IMR-90 (cell line): ENCODE data around the gene ZNF335. TPM values are rescaled to one million over a fixed set of nuclear protein-coding genes. Genes with fewer than 3 reads are reported as not detected.
A peak's percentile ranks its signal among the peaks of the same experiment; 100 is the strongest.

Source experiments
- ATAC-seq: fragments of 200-7000 bp; cut with Tn5 transposase; 2 replicates; pipeline ENCODE4 v1.9.1; 2020; ENCODE audit warnings: low read depth, mild to moderate bottlenecking, moderate library complexity
- BruUV-seq: library from RNA; stranded (reverse); fragments of 400-500 nt; replicated peaks from 2 replicates; lab custom pipeline; 2021; lab: Mats Ljungman, UMichigan
- CTCF ChIA-PET: fragments of 300-600 bp; formaldehyde crosslinking; extraction: SDS; loops from one replicate; lab custom pipeline; 2021; ENCODE audit warnings: antibody characterized with exemption; lab: Yijun Ruan, JAX
- POLR2A ChIA-PET: fragments of 300-600 bp; sonication (Branson Sonifier 250); formaldehyde crosslinking; loops from one replicate; lab custom pipeline; 2022; ENCODE audit warnings: antibody characterized with exemption; ENCODE audit not compliant: unreplicated experiment; lab: Charles Lee
- DNase-seq: peaks from one replicate; pipeline ENCODE4 v3.0.0; 2013
- H2AFZ ChIP-seq: replicated peaks from 2 replicates; pipeline ENCODE3; 2013; ENCODE audit warnings: low read length, mild to moderate bottlenecking; ENCODE audit not compliant: poor library complexity
- H2AK5ac ChIP-seq: 2 replicates; pipeline ENCODE4 v1.6.1; 2013; ENCODE audit warnings: low read depth, low read length, inconsistent platforms
- H2AK9ac ChIP-seq: replicated peaks from 2 replicates; pipeline ENCODE3; 2013; ENCODE audit warnings: mild to moderate bottlenecking, low read depth, low read length, moderate library complexity; ENCODE audit not compliant: poor library complexity
- H2BK120ac ChIP-seq: 2 replicates; pipeline ENCODE4 v1.6.1; 2013; ENCODE audit warnings: low read depth, low read length, inconsistent platforms
- H2BK15ac ChIP-seq: 3 replicates; pipeline ENCODE4 v1.6.1; 2013; ENCODE audit warnings: low read depth, low read length, inconsistent platforms
- H2BK20ac ChIP-seq: 2 replicates; pipeline ENCODE4 v1.6.1; 2013; ENCODE audit warnings: low read depth, mild to moderate bottlenecking, inconsistent platforms, low read length, moderate library complexity
- H2BK5ac ChIP-seq: 2 replicates; pipeline ENCODE4 v1.6.1; 2013; ENCODE audit warnings: mild to moderate bottlenecking, low read depth, low read length, inconsistent platforms; ENCODE audit not compliant: poor library complexity, severe bottlenecking
- H3K14ac ChIP-seq: replicated peaks from 2 replicates; pipeline ENCODE4 v1.6.1; 2013; ENCODE audit warnings: low read depth, low read length, inconsistent platforms
- H3K18ac ChIP-seq: 2 replicates; pipeline ENCODE4 v1.6.1; 2013; ENCODE audit warnings: low read depth, low read length, control low read depth
- H3K23ac ChIP-seq: 2 replicates; pipeline ENCODE4 v1.6.1; 2013; ENCODE audit warnings: low read depth, low read length, inconsistent platforms
- H3K27ac ChIP-seq: 2 replicates; pipeline ENCODE4 v1.5.1; 2013; ENCODE audit warnings: mild to moderate bottlenecking, control low read depth, low read length; ENCODE audit not compliant: insufficient read depth
- H3K27me3 ChIP-seq: 2 replicates; pipeline ENCODE4 v1.6.1; 2013; ENCODE audit warnings: low read length; ENCODE audit not compliant: control insufficient read depth, insufficient read depth
- H3K36me3 ChIP-seq: 2 replicates; pipeline ENCODE4 v1.6.1; 2013; ENCODE audit warnings: low read length, mixed read lengths; ENCODE audit not compliant: control insufficient read depth, insufficient read depth
- H3K4ac ChIP-seq: 2 replicates; pipeline ENCODE4 v1.6.1; 2013; ENCODE audit warnings: low read depth, low read length, inconsistent platforms
- H3K4me1 ChIP-seq: 2 replicates; pipeline ENCODE4 v1.6.1; 2013; ENCODE audit warnings: low read length, mixed read lengths; ENCODE audit not compliant: control insufficient read depth, insufficient read depth
- H3K4me2 ChIP-seq: 2 replicates; pipeline ENCODE4 v1.6.1; 2013; ENCODE audit warnings: low read depth, mild to moderate bottlenecking, control low read depth, low read length, moderate library complexity
- H3K4me3 ChIP-seq: 2 replicates; pipeline ENCODE4 v1.5.1; 2013; ENCODE audit warnings: low read depth, mild to moderate bottlenecking, control low read depth, low read length, moderate library complexity; ENCODE audit not compliant: insufficient read depth
- H3K56ac ChIP-seq: 2 replicates; pipeline ENCODE4 v1.6.1; 2013; ENCODE audit warnings: low read length, inconsistent platforms; ENCODE audit not compliant: insufficient read depth; ENCODE audit errors: extremely low read depth
- H3K79me1 ChIP-seq, 2 experiments: 2 replicates each; pipeline ENCODE4 v1.6.1; 2013; ENCODE audit warnings: low read length in 2 of 2, inconsistent platforms in 1 of 2, low read depth in 1 of 2
- H3K9ac ChIP-seq: 2 replicates; pipeline ENCODE4 v1.6.1; 2013; ENCODE audit warnings: low read depth, low read length, control low read depth
- H3K9me1 ChIP-seq: 2 replicates; pipeline ENCODE4 v1.6.1; 2013; ENCODE audit warnings: low read length, inconsistent platforms; ENCODE audit not compliant: insufficient read depth
- H3K9me3 ChIP-seq: 2 replicates; pipeline ENCODE4 v1.6.1; 2013; ENCODE audit warnings: low read length; ENCODE audit not compliant: control insufficient read depth, insufficient read depth
- H4K20me1 ChIP-seq: 2 replicates; pipeline ENCODE4 v1.6.1; 2013; ENCODE audit warnings: low read length, inconsistent platforms; ENCODE audit not compliant: insufficient read depth
- H4K5ac ChIP-seq: 2 replicates; pipeline ENCODE4 v1.6.1; 2013; ENCODE audit warnings: mild to moderate bottlenecking, low read depth, low read length, control low read depth
- H4K8ac ChIP-seq, 2 experiments: 2 replicates each; pipeline ENCODE4 v1.6.1; 2013; ENCODE audit warnings: low read depth in 2 of 2, low read length in 2 of 2, control low read depth in 1 of 2, inconsistent platforms in 1 of 2
- H4K91ac ChIP-seq: 2 replicates; pipeline ENCODE4 v1.6.1; 2013; ENCODE audit warnings: low read depth, low read length, inconsistent platforms; ENCODE audit not compliant: insufficient read depth
- BHLHE40 ChIP-seq: fragments of 150-350 bp; IDR thresholded peaks from 2 replicates; pipeline ENCODE4 v1.6.1; 2016; ENCODE audit warnings: mild to moderate bottlenecking, low read depth, low read length
- CEBPB ChIP-seq: IDR thresholded peaks from 2 replicates; pipeline ENCODE4 v1.6.1; 2012; ENCODE audit warnings: low read depth, low read length, improper control_type of control experiment
- CHD1 ChIP-seq: IDR thresholded peaks from 2 replicates; pipeline ENCODE4 v1.6.1; 2012; ENCODE audit warnings: low read depth, low read length, improper control_type of control experiment
- FOS ChIP-seq: fragments of 150-350 bp; IDR thresholded peaks from 2 replicates; pipeline ENCODE4 v1.6.1; 2016; ENCODE audit warnings: low read depth, low read length
- MAFK ChIP-seq: IDR thresholded peaks from 2 replicates; pipeline ENCODE4 v1.6.1; 2012; ENCODE audit warnings: low read depth, low read length, improper control_type of control experiment
- MAZ ChIP-seq: IDR thresholded peaks from 2 replicates; pipeline ENCODE4 v1.6.1; 2012; ENCODE audit warnings: low read depth, mild to moderate bottlenecking, low read length, improper control_type of control experiment, moderate library complexity, borderline replicate concordance
- MXI1 ChIP-seq: IDR thresholded peaks from 2 replicates; pipeline ENCODE4 v1.6.1; 2012; ENCODE audit warnings: low read depth, mild to moderate bottlenecking, low read length, moderate library complexity, borderline replicate concordance
- NFE2L2 ChIP-seq: fragments of 150-350 bp; IDR thresholded peaks from 2 replicates; pipeline ENCODE4 v1.6.1; 2016; ENCODE audit warnings: low read depth, mild to moderate bottlenecking, low read length
- POLR2A ChIP-seq: IDR thresholded peaks from 2 replicates; pipeline ENCODE4 v1.6.1; 2012; ENCODE audit warnings: mild to moderate bottlenecking, low read depth, low read length
- RAD21 ChIP-seq: IDR thresholded peaks from 2 replicates; pipeline ENCODE4 v1.6.1; 2012; ENCODE audit warnings: low read length, improper control_type of control experiment
- RCOR1 ChIP-seq: IDR thresholded peaks from 2 replicates; pipeline ENCODE4 v1.6.1; 2012; ENCODE audit warnings: mild to moderate bottlenecking, low read length, improper control_type of control experiment; ENCODE audit not compliant: insufficient replicate concordance
- RFX5 ChIP-seq: IDR thresholded peaks from 2 replicates; pipeline ENCODE4 v1.8.0; 2012; ENCODE audit warnings: low read depth, mild to moderate bottlenecking, low read length, moderate library complexity
- SMC3 ChIP-seq: fragments of 150-350 bp; IDR thresholded peaks from 2 replicates; pipeline ENCODE4 v1.6.1; 2016; ENCODE audit warnings: low read depth, mild to moderate bottlenecking, antibody characterized with exemption, low read length, moderate library complexity
- WGBS, 2 experiments: methylation state at CpG; one replicate each; pipeline versions ENCODE4 v1.1.5 to v1.1.7; 2013; ENCODE audit warnings: missing lambda C conversion rate in 2 of 2; ENCODE audit not compliant: insufficient read length in 1 of 2; ENCODE audit errors: extremely low coverage in 2 of 2; 5-methylcytosine and 5-hydroxymethylcytosine counted together
- dilution Hi-C: fragments of 300-500 bp; cut with HindIII; formaldehyde crosslinking; loops from one replicate; pipeline ENCODE4 v1.14.3; 2018; ENCODE audit warnings: low sequenced_read_pairs; ENCODE audit not compliant: unreplicated experiment
- in situ Hi-C: fragments of 300-500 bp; cut with MboI; formaldehyde crosslinking; loops from 3 replicates; pipeline ENCODE4 v1.14.3; 2019; ENCODE audit warnings: low sequenced_read_pairs, inconsistent platforms, mixed read lengths
- intact Hi-C: fragments of 100-400 bp; cut with micrococcal nuclease; formaldehyde crosslinking; loops from 2 replicates; pipeline ENCODE4 v1.10.0; 2022
- polyA plus RNA-seq, 3 experiments: library from polyadenylated mRNA; depleted of rRNA; stranded (reverse); fragments of >200 nt; gene quantifications; 2 replicates each; pipeline ENCODE4 v1.2.3, GENCODE V29; 2012; ENCODE audit warnings: low replicate concordance in 1 of 3
- total RNA-seq: library from RNA; depleted of rRNA; stranded (reverse); fragments of >200 nt; gene quantifications from 2 replicates; pipeline ENCODE4 v1.2.3, GENCODE V29; 2012
- TF ChIP-seq, protein P1 (sequence below): fragments of 150-350 bp; IDR thresholded peaks from 2 replicates; pipeline ENCODE4 v1.6.1; 2017; ENCODE audit warnings: mild to moderate bottlenecking, antibody characterized with exemption, low read length, low read depth
- TF ChIP-seq, protein P2 (sequence below): fragments of 150-350 bp; IDR thresholded peaks from 2 replicates; pipeline ENCODE4 v1.6.1; 2016; ENCODE audit warnings: low read depth, mild to moderate bottlenecking, low read length, moderate library complexity, borderline replicate concordance
- TF ChIP-seq, protein P3 (sequence below): conservative IDR thresholded peaks from 2 replicates; pipeline ENCODE4 v1.5.1; 2012; ENCODE audit warnings: mild to moderate bottlenecking, low read depth, low read length, improper control_type of control experiment

Gene ZNF335
- total and polyA plus RNA-seq, 2 of the 4 experiments (the other 2 are of a cell fraction): 11.8 to 17.8 TPM

DNA sequence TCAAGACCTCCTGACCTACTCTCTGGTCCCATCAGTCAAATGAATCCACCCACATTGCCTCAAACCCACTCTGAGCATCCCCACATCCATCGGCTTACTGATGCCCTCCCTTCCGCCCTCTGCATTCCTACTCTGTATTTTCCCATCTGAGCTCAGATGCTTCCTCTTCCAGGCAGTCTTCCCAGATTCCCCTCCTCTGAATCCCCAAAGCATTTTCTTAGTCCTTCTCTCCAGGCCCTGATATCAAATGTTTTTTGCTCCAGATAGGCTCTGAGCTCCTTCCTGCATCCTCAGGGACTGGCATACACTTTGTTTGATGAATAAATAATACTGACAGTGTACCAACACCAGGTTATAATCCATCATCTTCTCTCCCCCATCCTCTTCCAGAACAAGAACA lies 63.9 kb downstream of the ZNF335 start:
- dilution Hi-C loops: no loop called here
- Histone ChIP-seq H3K14ac (no peak overlapping the region), H3K4ac (no peak overlapping the region), H2BK15ac (no peak overlapping the region), H2AK5ac (no peak overlapping the region), H4K20me1 (peaks cover 5% of the 10 kb centered on the region; the same call in 1 of the 2 replicates), H3K27ac (no peak overlapping the region), H4K5ac (no peak overlapping the region), H2BK5ac (no peak overlapping the region), H2BK20ac (no peak overlapping the region), H3K9ac (no peak overlapping the region), H3K9me1 (peaks cover 27% of the 10 kb centered on the region), H3K23ac (no peak overlapping the region), H4K8ac (no peak overlapping the region), H3K36me3 (peaks cover 30% of the 10 kb centered on the region; the same call in 1 of the 2 replicates), H3K18ac (no peak overlapping the region), H2AK9ac (peak overlapping the region; percentile 5), H3K27me3 (no peaks in the 10 kb centered on the region), H4K91ac (no peak overlapping the region), H3K4me3 (no peak overlapping the region), H3K4me1 (peaks cover 16% of the 10 kb centered on the region), H3K56ac (no peak overlapping the region), H3K4me2 (no peak overlapping the region), H3K79me1 (peaks cover 5 to 26% of the 10 kb centered on the region in 2 experiments; a peak in 3 of 4 replicates), H3K9me3 (no peaks in the 10 kb centered on the region), H2BK120ac (no peak overlapping the region), H2AFZ (no peak overlapping the region)
- ATAC-seq (no peak), DNase-seq (no peak)
- CTCF ChIA-PET: no interaction called here
- TF ChIP-seq MAZ (no peak), RAD21 (no peak), CHD1 (no peak), POLR2A (no peak), BHLHE40 (no peak), MXI1 (no peak), MAFK (no peak), FOS (no peak), SMC3 (no peak), CEBPB (no peak), RCOR1 (no peak), RFX5 (no peak), NFE2L2 (no peak)
- TF ChIP-seq, protein P1, sequence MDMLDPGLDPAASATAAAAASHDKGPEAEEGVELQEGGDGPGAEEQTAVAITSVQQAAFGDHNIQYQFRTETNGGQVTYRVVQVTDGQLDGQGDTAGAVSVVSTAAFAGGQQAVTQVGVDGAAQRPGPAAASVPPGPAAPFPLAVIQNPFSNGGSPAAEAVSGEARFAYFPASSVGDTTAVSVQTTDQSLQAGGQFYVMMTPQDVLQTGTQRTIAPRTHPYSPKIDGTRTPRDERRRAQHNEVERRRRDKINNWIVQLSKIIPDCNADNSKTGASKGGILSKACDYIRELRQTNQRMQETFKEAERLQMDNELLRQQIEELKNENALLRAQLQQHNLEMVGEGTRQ: no peak
- TF ChIP-seq, protein P2, sequence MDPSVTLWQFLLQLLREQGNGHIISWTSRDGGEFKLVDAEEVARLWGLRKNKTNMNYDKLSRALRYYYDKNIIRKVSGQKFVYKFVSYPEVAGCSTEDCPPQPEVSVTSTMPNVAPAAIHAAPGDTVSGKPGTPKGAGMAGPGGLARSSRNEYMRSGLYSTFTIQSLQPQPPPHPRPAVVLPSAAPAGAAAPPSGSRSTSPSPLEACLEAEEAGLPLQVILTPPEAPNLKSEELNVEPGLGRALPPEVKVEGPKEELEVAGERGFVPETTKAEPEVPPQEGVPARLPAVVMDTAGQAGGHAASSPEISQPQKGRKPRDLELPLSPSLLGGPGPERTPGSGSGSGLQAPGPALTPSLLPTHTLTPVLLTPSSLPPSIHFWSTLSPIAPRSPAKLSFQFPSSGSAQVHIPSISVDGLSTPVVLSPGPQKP: no peak
- TF ChIP-seq, protein P3, sequence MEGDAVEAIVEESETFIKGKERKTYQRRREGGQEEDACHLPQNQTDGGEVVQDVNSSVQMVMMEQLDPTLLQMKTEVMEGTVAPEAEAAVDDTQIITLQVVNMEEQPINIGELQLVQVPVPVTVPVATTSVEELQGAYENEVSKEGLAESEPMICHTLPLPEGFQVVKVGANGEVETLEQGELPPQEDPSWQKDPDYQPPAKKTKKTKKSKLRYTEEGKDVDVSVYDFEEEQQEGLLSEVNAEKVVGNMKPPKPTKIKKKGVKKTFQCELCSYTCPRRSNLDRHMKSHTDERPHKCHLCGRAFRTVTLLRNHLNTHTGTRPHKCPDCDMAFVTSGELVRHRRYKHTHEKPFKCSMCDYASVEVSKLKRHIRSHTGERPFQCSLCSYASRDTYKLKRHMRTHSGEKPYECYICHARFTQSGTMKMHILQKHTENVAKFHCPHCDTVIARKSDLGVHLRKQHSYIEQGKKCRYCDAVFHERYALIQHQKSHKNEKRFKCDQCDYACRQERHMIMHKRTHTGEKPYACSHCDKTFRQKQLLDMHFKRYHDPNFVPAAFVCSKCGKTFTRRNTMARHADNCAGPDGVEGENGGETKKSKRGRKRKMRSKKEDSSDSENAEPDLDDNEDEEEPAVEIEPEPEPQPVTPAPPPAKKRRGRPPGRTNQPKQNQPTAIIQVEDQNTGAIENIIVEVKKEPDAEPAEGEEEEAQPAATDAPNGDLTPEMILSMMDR: no peak
- intact Hi-C loops: no loop called here
- BruUV-seq: no TSS peak
- WGBS, 2 experiments: 93% methylated on average over 2 of the region's 2 CpGs; no CpG with 5 or more reads in 1 of the 2 experiments
- POLR2A ChIA-PET: no interaction called here
- in situ Hi-C loops: loop anchor here (25.0 kb wide), 1 partner anchor 571 kb away; the partner anchor contains the start of gene SDC4
